Neural cell (in vitro differentiated cells): ENCODE data around the gene LARP6.

Experiments used
- CTCF ChIP-seq: fragments of 450-650 bp; IDR thresholded peaks from 2 replicates; pipeline ENCODE4 v1.5.1; 2014; ENCODE audit warnings: antibody characterized with exemption, mild to moderate bottlenecking, moderate library complexity; ENCODE audit not compliant: poor library complexity, severe bottlenecking
- EZH2 ChIP-seq: fragments of 200-600, 300-800 bp; shearing (Covaris generic), sonication (generic); IDR thresholded peaks from 2 replicates; pipeline ENCODE4 v1.6.1; 2014; ENCODE audit warnings: antibody characterized with exemption, low read length, borderline replicate concordance, mild to moderate bottlenecking; ENCODE audit not compliant: insufficient read depth, poor library complexity, severe bottlenecking
- MXI1 ChIP-seq: fragments of 450-650 bp; conservative IDR thresholded peaks from 2 replicates; pipeline ENCODE4 v1.6.1; 2014; ENCODE audit warnings: antibody characterized with exemption, mild to moderate bottlenecking; ENCODE audit not compliant: poor library complexity, severe bottlenecking

DNA sequence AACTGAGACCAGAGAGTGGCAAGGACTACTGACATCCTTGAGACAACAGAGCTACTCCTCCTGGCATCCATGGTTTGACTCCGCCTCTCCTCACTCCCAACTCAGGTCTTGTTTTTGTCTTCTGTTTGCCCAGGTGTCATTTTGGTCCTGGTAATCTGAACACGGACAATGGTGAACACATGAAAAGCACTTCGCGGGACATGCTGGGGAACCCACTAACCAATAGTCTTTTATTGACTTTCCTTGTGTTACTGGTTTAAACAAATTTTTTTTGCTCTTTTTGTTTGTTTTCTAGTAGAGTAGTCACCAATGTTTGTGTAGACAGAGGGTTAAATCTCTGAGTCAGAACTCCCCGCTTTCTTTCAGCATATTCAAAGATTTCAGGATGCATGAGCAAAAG, 38.4 kb downstream of the LARP6 start:
- no peak for TF ChIP-seq CTCF
- no peak for TF ChIP-seq EZH2
- no peak for TF ChIP-seq MXI1
